H1 (cell line): ENCODE measurements around the gene HIBADH. TPM values are rescaled to one million over a fixed set of nuclear protein-coding genes. Genes with fewer than 3 reads are reported as not detected.

Experiments
- SRF ChIP-seq: IDR thresholded peaks from 2 replicates; pipeline ENCODE4 v1.6.1; 2011; ENCODE audit warnings: mild to moderate bottlenecking, low read depth, low read length, moderate library complexity
- polyA plus RNA-seq, 7 experiments: library from polyadenylated mRNA; depleted of rRNA in 3 of 7; stranded (reverse) in 5 of 7; unstranded in 2 of 7; fragments of >200 nt in 5 of 7; fragments of 200-250 nt in 2 of 7; gene quantifications; 1 replicate in 5 of 7; 2 replicates in 1 of 7; 4 replicates in 1 of 7; pipeline versions ENCODE4 v1.2.1 to v1.2.3, GENCODE V29; 2011 to 2013; ENCODE audit warnings: missing spikeins in 2 of 7, mixed read lengths in 2 of 7
- total RNA-seq: library from RNA; stranded (reverse); fragmentation: NEBNext Ultra II Directional; extraction: Animal tissue kit (Norgen Biotek cat#: 25700); gene quantifications from 2 replicates; pipeline ENCODE4 v1.2.1, GENCODE V29; 2021

Gene HIBADH
- total and polyA plus RNA-seq, 2 of the 8 experiments (the other 6 are each of a cell fraction or from before 2014, with no cell fraction given) = 30.1 to 39.5 TPM

GRCh38 chr7:27617651-27618381, 44.9 kb downstream of the HIBADH start (continued):
- TF ChIP-seq SRF = no peak
